ENCODE measurements around the gene KANSL1L. TPM values are rescaled to one million over a fixed set of nuclear protein-coding genes. Genes with fewer than 3 reads are reported as not detected.

Gene KANSL1L
- total RNA-seq, 1 experiment from 2014 or later = 8.8 TPM

- BruUV-seq (replicated peaks) = no TSS peak
- Histone ChIP-seq H3K4me3 (no peak overlapping the region), H3K4me2 (no peak overlapping the region), H3K36me3 (ENCODE audit: low read depth) (no peaks in the 10 kb centered on the region), H4K20me1 (ENCODE audit: insufficient read depth) (no peaks in the 10 kb centered on the region), H3K27me3 (ENCODE audit: insufficient read depth, low read depth) (no peaks in the 10 kb centered on the region), H2AFZ (no peak overlapping the region), H3K9me3 (ENCODE audit: insufficient read depth, low read depth) (no peaks in the 10 kb centered on the region), H3K79me2 (ENCODE audit: low read depth) (no peaks in the 10 kb centered on the region), H3F3A (ENCODE audit: insufficient read depth, low read depth) (no peaks in the 10 kb centered on the region), H3K4me1 (replicated peaks; ENCODE audit: insufficient read depth) (no peaks in the 10 kb centered on the region), H3K27ac (no peak overlapping the region), H3K9me2 (ENCODE audit: insufficient read depth) (no peaks in the 10 kb centered on the region)
- POLR2A ChIA-PET (ENCODE audit: unreplicated experiment) = no interaction called here
- no peak for DNase-seq
- intact Hi-C loops (cut with micrococcal nuclease; ENCODE audit: unreplicated experiment) = loop anchor here (10.0 kb wide), 2 partner anchors 123 to 1803 kb away; no protein-coding TSS in a partner anchor
- CTCF ChIA-PET = no interaction called here
- TF ChIP-seq EZH2 (IDR thresholded peaks at IDR 0.05; ENCODE audit: low read depth) (no peak), CTCF (conservative IDR thresholded peaks at IDR 0.05) (no peak)
These were observed 26.5 kb upstream of the KANSL1L start for GRCh38 chr2:210197720-210198119.

- no TSS peak for BruUV-seq (replicated peaks)
- POLR2A ChIA-PET (ENCODE audit: unreplicated experiment) = no interaction called here
- Histone ChIP-seq H3K9me3 (ENCODE audit: insufficient read depth, low read depth) (no peaks in the 10 kb centered on the region), H4K20me1 (ENCODE audit: insufficient read depth) (no peaks in the 10 kb centered on the region), H3K79me2 (ENCODE audit: low read depth) (no peaks in the 10 kb centered on the region), H3K36me3 (ENCODE audit: low read depth) (no peaks in the 10 kb centered on the region), H3K4me1 (replicated peaks; ENCODE audit: insufficient read depth) (no peaks in the 10 kb centered on the region), H3F3A (ENCODE audit: insufficient read depth, low read depth) (no peaks in the 10 kb centered on the region), H3K9me2 (ENCODE audit: insufficient read depth) (no peaks in the 10 kb centered on the region), H3K27me3 (ENCODE audit: insufficient read depth, low read depth) (no peaks in the 10 kb centered on the region), H2AFZ (no peak overlapping the region), H3K4me3 (no peak overlapping the region), H3K27ac (no peak overlapping the region), H3K4me2 (no peak overlapping the region)
- CTCF ChIA-PET = interaction anchor here (0.6 kb wide), 1 partner anchor 1953 kb away, joined by 3 read pairs; no protein-coding TSS in a partner anchor
- intact Hi-C loops (cut with micrococcal nuclease; ENCODE audit: unreplicated experiment) = loop anchor here (1.0 to 10.0 kb wide), 4 partner anchors 120 to 1800 kb away; no protein-coding TSS in a partner anchor
- TF ChIP-seq CTCF (conservative IDR thresholded peaks at IDR 0.05) = peak; percentile 68
- no peak for TF ChIP-seq EZH2 (IDR thresholded peaks at IDR 0.05; ENCODE audit: low read depth)
- DNase-seq = peak in 1 of 2 experiments; percentile 36
These were observed 24.1 kb upstream of the KANSL1L start for GRCh38 chr2:210195101-210195852.

- no peaks in the 10 kb centered on the region for H3K9me2 ChIP-seq (ENCODE audit: insufficient read depth)
- TF ChIP-seq CTCF (conservative IDR thresholded peaks at IDR 0.05) = no peak
- TF ChIP-seq EZH2 (IDR thresholded peaks at IDR 0.05; ENCODE audit: low read depth) = no peak
- DNase-seq = no peak
- POLR2A ChIA-PET (ENCODE audit: unreplicated experiment) = no interaction called here
- no peak overlapping the region for H3K4me3 ChIP-seq
- CTCF ChIA-PET = no interaction called here
- no peaks in the 10 kb centered on the region for H3K36me3 ChIP-seq (ENCODE audit: low read depth)
- H3K4me2 ChIP-seq = no peak overlapping the region
- no peaks in the 10 kb centered on the region for H3F3A ChIP-seq (ENCODE audit: insufficient read depth, low read depth)
- H3K27me3 ChIP-seq (ENCODE audit: insufficient read depth, low read depth) = no peaks in the 10 kb centered on the region
- H3K79me2 ChIP-seq (ENCODE audit: low read depth) = no peaks in the 10 kb centered on the region
- BruUV-seq (replicated peaks) = no TSS peak
- no peak overlapping the region for H3K27ac ChIP-seq
- intact Hi-C loops (cut with micrococcal nuclease; ENCODE audit: unreplicated experiment) = loop anchor here (10.0 kb wide), 2 partner anchors 116 to 1796 kb away; no protein-coding TSS in a partner anchor
- H4K20me1 ChIP-seq (ENCODE audit: insufficient read depth) = no peaks in the 10 kb centered on the region
- no peak overlapping the region for H2AFZ ChIP-seq
- H3K9me3 ChIP-seq (ENCODE audit: insufficient read depth, low read depth) = no peaks in the 10 kb centered on the region
- no peaks in the 10 kb centered on the region for H3K4me1 ChIP-seq (replicated peaks; ENCODE audit: insufficient read depth)
These were observed 19.1 kb upstream of the KANSL1L start for GRCh38 chr2:210190345-210190744.

All from PC-9 (cell line).